Measurements from ENCODE around the gene TAF7L.

TAF7L gene

GRCh38 chrX:101229170-101229569, 62.0 kb downstream of the TAF7L start:
- no peak for DNase-seq (ENCODE audit: low read depth)
- TF ChIP-seq CTCF (IDR thresholded peaks at IDR 0.05; ENCODE audit: insufficient read depth, low read depth, low read length, missing control alignments): no peak
- no peak overlapping the region for H3K4me3 ChIP-seq (ENCODE audit: low read depth, low read length)

DNA sequence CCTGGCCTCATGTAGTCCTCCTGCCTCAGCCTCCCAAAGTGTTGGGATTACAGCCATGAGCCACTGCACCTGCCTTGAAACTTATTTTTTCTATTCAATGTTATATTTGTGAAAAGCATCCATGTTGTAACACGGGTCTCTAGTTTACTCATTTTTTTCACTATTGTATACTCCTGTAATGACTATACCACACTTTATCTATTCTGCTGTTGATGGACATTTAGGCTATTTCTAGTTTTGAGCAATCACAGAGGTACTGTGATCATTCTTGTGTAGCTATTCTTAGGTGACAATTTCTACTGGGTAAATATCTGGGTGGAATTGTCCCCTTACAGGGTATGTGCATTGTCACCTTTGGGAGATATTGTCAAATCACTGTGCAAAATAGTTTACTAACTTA, 67.9 kb downstream of the TAF7L start:
- no peak overlapping the region for H3K4me3 ChIP-seq (ENCODE audit: low read depth, low read length)
- peak; percentile 4 for DNase-seq (ENCODE audit: low read depth)
- TF ChIP-seq CTCF (IDR thresholded peaks at IDR 0.05; ENCODE audit: insufficient read depth, low read depth, low read length, missing control alignments): no peak

GRCh38 chrX:101220662-101221260, 70.4 kb downstream of the TAF7L start:
- no peak for DNase-seq (ENCODE audit: low read depth)
- no peak overlapping the region for H3K4me3 ChIP-seq (ENCODE audit: low read depth, low read length)
- no peak for TF ChIP-seq CTCF (IDR thresholded peaks at IDR 0.05; ENCODE audit: insufficient read depth, low read depth, low read length, missing control alignments)

GRCh38 chrX:101219864-101220346, 71.2 kb downstream of the TAF7L start:
- TF ChIP-seq CTCF (IDR thresholded peaks at IDR 0.05; ENCODE audit: insufficient read depth, low read depth, low read length, missing control alignments): no peak
- H3K4me3 ChIP-seq (ENCODE audit: low read depth, low read length): no peak overlapping the region
- no peak for DNase-seq (ENCODE audit: low read depth)

DNA sequence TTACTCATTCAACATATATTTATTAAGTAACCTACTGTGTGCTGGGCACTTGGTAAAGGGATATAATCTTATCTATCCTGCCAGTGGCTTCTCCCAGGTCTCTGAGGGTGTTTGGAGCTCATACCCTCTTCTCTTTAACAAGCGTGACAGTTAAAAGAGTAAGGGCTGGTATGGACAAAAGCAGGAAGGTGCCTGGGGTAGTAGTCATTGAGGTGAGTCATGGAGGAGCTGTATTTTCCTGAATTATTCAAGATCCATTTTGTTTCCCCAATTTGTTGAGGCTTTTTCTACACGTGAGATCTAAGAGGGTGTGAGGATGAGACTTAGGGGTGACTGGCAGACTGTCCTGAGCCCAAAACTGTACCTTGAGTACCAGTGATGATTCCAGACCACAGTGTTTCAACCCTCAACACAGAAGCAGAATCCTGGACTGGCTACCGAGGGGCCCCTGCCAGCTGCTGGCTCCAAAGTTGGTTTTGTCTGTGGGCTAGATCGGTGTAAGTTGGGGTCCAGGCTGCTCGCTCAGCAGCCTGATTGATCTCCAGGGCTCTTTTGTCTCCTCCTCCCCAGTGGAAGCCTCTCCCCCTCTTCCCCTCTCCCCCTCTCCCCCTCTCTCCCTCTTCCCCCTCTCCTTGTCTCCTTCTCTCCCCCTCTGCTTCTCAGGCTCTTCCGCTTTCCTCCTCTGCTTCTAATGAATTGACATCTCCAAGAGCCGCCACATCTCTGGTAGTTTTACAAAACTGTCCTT, 71.8 kb downstream of the TAF7L start, which contains the start of gene DRP2:
TSS of gene DRP2 (plus strand) at position 671 of the 748 bp plus-strand sequence. CDS start 11,862 bp downstream, outside the sequence.
- DNase-seq (ENCODE audit: low read depth): no peak
- TF ChIP-seq CTCF (IDR thresholded peaks at IDR 0.05; ENCODE audit: insufficient read depth, low read depth, low read length, missing control alignments): no peak
- H3K4me3 ChIP-seq (ENCODE audit: low read depth, low read length): no peak within 1 kb of the TSS
